Body of pancreas (tissue), 4 donors: Measurements from ENCODE around the gene SIGLEC12.

ENCODE experiments used
- POLR2A ChIP-seq, 3 donors: fragments of 450-650 bp; IDR thresholded peaks; one replicate each; pipeline ENCODE4 v1.6.1; 2016; ENCODE audit warnings: antibody characterized with exemption in 3 of 3, mild to moderate bottlenecking in 2 of 3
- TF ChIP-seq, protein P1 (sequence below), 7 experiments: fragments of 450-650 bp in 4 of 7; fragments of 200-600 bp in 3 of 7; sonication (generic) in 3 of 7; IDR thresholded peaks; one replicate each; pipeline ENCODE4 v1.5.1; 2016 to 2019; ENCODE audit warnings: antibody characterized with exemption in 7 of 7

DNA sequence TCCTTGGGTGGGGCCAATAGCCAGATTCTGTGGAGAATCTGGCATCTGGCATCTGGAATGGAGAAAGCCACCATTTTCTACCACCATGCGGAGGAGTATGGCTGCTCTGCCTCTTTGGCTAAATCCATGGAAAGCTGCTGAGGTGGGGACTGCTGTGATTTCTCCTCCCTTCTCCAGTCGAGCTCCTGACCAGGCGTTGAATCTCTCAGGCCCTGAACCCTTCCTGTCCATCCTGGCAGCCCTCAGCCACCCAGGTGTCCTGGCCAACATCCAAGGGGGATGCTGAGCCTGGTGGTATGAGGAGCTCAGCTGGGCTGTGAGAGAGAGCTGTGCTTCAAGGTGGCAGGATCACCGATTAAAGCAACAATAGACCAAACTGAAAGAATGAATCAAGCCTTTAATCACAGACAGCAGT lies 47.3 kb upstream of the SIGLEC12 start:
- TF ChIP-seq POLR2A (IDR thresholded peaks at IDR 0.05): no peak
- TF ChIP-seq, protein P1, sequence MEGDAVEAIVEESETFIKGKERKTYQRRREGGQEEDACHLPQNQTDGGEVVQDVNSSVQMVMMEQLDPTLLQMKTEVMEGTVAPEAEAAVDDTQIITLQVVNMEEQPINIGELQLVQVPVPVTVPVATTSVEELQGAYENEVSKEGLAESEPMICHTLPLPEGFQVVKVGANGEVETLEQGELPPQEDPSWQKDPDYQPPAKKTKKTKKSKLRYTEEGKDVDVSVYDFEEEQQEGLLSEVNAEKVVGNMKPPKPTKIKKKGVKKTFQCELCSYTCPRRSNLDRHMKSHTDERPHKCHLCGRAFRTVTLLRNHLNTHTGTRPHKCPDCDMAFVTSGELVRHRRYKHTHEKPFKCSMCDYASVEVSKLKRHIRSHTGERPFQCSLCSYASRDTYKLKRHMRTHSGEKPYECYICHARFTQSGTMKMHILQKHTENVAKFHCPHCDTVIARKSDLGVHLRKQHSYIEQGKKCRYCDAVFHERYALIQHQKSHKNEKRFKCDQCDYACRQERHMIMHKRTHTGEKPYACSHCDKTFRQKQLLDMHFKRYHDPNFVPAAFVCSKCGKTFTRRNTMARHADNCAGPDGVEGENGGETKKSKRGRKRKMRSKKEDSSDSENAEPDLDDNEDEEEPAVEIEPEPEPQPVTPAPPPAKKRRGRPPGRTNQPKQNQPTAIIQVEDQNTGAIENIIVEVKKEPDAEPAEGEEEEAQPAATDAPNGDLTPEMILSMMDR (IDR thresholded peaks at IDR 0.05): no peak
